Uterus (tissue), 2 donors: ENCODE results near the gene ARHGAP15.

ENCODE experiments used
- CTCF ChIP-seq, 4 experiments: fragments of 200-600 bp in 2 of 4; fragments of 450-650 bp in 2 of 4; sonication (generic) in 2 of 4; IDR thresholded peaks; one replicate each; pipeline ENCODE4 v1.5.1; 2016 to 2019; ENCODE audit warnings: antibody characterized with exemption in 4 of 4, mild to moderate bottlenecking in 2 of 4, moderate library complexity in 1 of 4
- POLR2A ChIP-seq, 2 donors: fragments of 450-650 bp; IDR thresholded peaks; one replicate each; pipeline ENCODE4 v1.6.1; 2016; ENCODE audit warnings: antibody characterized with exemption in 2 of 2, mild to moderate bottlenecking in 1 of 2, moderate library complexity in 1 of 2

- TF ChIP-seq CTCF (IDR thresholded peaks at IDR 0.05), result no peak
- TF ChIP-seq POLR2A (IDR thresholded peaks at IDR 0.05), result no peak
Observed at GRCh38 chr2:143217512-143218115, 88.4 kb downstream of the ARHGAP15 start.
